ENCODE measurements around the gene SLC1A4. TPM values are rescaled to one million over a fixed set of nuclear protein-coding genes. Genes with fewer than 3 reads are reported as not detected.

Gene SLC1A4
- total and polyA plus RNA-seq, 3 donors from 2014 or later = 14.3 to 28.5 (median 17.8) TPM

- no peaks in the 10 kb centered on the region for H3K27me3 ChIP-seq
- no peaks in the 10 kb centered on the region for H3K9me3 ChIP-seq
- peak; percentile 41 for DNase-seq
- no peak for TF ChIP-seq POLR2A (IDR thresholded peaks at IDR 0.05)
- intact Hi-C loops (cut with DNase I; ENCODE audit: low total_unique reads) = no loop called here
- H3K4me1 ChIP-seq = no peaks in the 10 kb centered on the region
- no peak overlapping the region for H3K4me3 ChIP-seq
- WGBS, 2 donors = 28 to 31% methylated on average over 4 of the region's 4 CpGs
- no peak overlapping the region for H3K27ac ChIP-seq
- no peaks in the 10 kb centered on the region for H3K36me3 ChIP-seq (ENCODE audit: low read depth, missing control alignments)
Observed at GRCh38 chr2:64975232-64975821, 13.9 kb upstream of the SLC1A4 start.

GRCh38 chr2:64976276-64976675 lies 12.9 kb upstream of the SLC1A4 start:
- Histone ChIP-seq H3K4me3 (no peak overlapping the region), H3K9me3 (no peaks in the 10 kb centered on the region), H3K27ac (no peak overlapping the region), H3K4me1 (no peaks in the 10 kb centered on the region), H3K36me3 (ENCODE audit: low read depth, missing control alignments) (no peaks in the 10 kb centered on the region), H3K27me3 (no peaks in the 10 kb centered on the region)
- intact Hi-C loops (cut with DNase I; ENCODE audit: low total_unique reads) = no loop called here
- no peak for DNase-seq
- TF ChIP-seq CTCF (IDR thresholded peaks at IDR 0.05) = no peak
- no peak for TF ChIP-seq POLR2A (IDR thresholded peaks at IDR 0.05)
- 83 to 100% methylated on average over 1 of the region's 1 CpG for WGBS, 2 donors

- Histone ChIP-seq H3K4me3 (no peak overlapping the region), H3K27ac (no peak overlapping the region), H3K9me3 (no peaks in the 10 kb centered on the region), H3K27me3 (no peaks in the 10 kb centered on the region), H3K4me1 (no peaks in the 10 kb centered on the region), H3K36me3 (ENCODE audit: low read depth, missing control alignments) (no peaks in the 10 kb centered on the region)
- no peak for TF ChIP-seq CTCF (IDR thresholded peaks at IDR 0.05)
- TF ChIP-seq POLR2A (IDR thresholded peaks at IDR 0.05) = no peak
- WGBS, 2 donors = 91 to 97% methylated on average over 4 of the region's 4 CpGs
- no peak for DNase-seq
- intact Hi-C loops (cut with DNase I; ENCODE audit: low total_unique reads) = no loop called here
Observed at GRCh38 chr2:64978514-64979268, 10.5 kb upstream of the SLC1A4 start.

GRCh38 chr2:64979744-64980143 lies 9.5 kb upstream of the SLC1A4 start:
- 50 to 70% methylated on average over 1 of the region's 1 CpG for WGBS, 2 donors
- Histone ChIP-seq H3K9me3 (no peaks in the 10 kb centered on the region), H3K4me3 (no peak overlapping the region), H3K36me3 (ENCODE audit: low read depth, missing control alignments) (no peaks in the 10 kb centered on the region), H3K27ac (no peak overlapping the region), H3K4me1 (no peaks in the 10 kb centered on the region), H3K27me3 (no peaks in the 10 kb centered on the region)
- TF ChIP-seq POLR2A (IDR thresholded peaks at IDR 0.05) = no peak
- no peak for TF ChIP-seq CTCF (IDR thresholded peaks at IDR 0.05)
- intact Hi-C loops (cut with DNase I; ENCODE audit: low total_unique reads) = no loop called here
- no peak for DNase-seq

- Histone ChIP-seq H3K4me1 (no peaks in the 10 kb centered on the region), H3K9me3 (no peaks in the 10 kb centered on the region), H3K36me3 (ENCODE audit: low read depth, missing control alignments) (no peaks in the 10 kb centered on the region), H3K27ac (no peak overlapping the region), H3K4me3 (no peak overlapping the region), H3K27me3 (no peaks in the 10 kb centered on the region)
- DNase-seq = no peak
- intact Hi-C loops (cut with DNase I; ENCODE audit: low total_unique reads) = no loop called here
- 46 to 76% methylated on average over 1 of the region's 1 CpG for WGBS, 2 donors
- TF ChIP-seq POLR2A (IDR thresholded peaks at IDR 0.05) (no peak), CTCF (IDR thresholded peaks at IDR 0.05) (no peak)
Observed at GRCh38 chr2:64980183-64980582, 9.0 kb upstream of the SLC1A4 start.

Measured in testis (tissue), 3 donors.